HG03064 (cell line): ENCODE results near the gene INMT.
"Not testable (repeated sequence)": the region's sequence is repeated elsewhere in the genome, so short reads cannot be mapped to it uniquely, and the experiment has no call there.

ENCODE experiments used
- ATAC-seq: cut with Tn5 transposase; IDR thresholded peaks from one replicate; pipeline ENCODE4 v1.9.1; 2021; ENCODE audit warnings: low read depth; ENCODE audit not compliant: unreplicated experiment

INMT gene

DNA sequence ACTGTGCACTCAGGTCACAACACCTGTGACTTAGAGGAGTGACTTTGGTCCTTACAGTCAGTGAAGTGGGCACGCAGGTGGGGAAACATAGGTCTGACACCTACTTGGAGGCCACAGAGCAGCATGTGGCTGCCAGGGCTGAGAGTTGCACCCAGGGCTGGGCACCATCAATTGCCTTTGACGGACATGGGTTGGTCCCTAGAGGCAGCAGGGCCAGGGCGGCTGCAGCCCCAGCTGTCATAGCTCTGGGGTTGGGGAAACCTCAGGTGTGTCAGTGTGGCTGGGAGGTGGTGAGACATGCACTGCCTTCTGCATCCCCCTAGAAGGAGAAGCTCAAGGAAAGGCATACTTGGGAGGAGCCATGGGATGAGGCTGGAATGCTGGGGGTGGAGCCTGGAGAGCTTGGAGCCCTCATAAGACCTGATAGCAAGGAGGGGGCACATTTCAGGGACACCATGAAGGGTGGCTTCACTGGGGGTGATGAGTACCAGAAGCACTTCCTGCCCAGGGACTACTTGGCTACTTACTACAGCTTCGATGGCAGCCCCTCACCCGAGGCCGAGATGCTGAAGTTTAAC, at the start of gene INMT:
TSS of gene INMT (plus strand) at position 440 of the 578 bp plus-strand sequence. CDS start at position 456, 16 bp downstream.
- no peak for ATAC-seq

DNA sequence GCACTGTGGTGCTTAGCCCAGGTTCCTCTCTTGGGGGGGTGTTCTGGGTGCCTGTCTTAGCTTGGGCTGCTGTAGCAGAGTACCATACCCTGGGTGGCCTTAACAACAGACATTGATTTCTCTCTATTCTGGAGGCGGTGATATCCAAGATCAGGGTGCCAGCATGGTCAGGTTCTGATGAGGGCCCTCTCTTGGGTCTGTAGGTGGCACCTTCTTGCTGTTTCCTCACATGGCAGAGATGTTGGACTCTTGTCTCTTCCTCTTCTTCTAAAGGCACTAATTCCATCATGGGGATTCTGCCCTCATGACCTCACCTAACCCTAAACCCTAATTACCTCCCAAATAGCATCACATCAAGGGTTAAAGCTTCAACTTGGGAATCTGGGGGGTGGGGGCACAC, 49.7 kb upstream of the INMT start:
- no peak for ATAC-seq

DNA sequence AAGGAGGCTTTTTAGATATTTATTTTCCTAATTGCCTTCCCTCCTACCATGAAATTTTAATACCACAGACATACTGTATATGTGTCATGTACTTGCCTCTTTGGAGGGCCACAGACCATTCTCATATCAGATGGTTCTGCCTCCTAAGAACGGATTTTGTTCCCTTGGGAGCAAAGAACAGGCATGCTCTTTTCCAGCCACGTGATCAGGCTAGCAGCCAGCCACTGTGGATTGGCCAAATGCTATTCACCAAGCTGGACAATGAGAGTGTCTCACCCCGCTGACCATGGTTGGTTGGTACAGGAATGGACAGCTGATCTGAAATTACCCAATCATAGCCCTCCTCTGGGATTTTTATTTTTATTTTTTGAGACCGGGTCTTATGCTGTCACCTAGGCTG, 48.2 kb upstream of the INMT start:
- no peak for ATAC-seq

DNA sequence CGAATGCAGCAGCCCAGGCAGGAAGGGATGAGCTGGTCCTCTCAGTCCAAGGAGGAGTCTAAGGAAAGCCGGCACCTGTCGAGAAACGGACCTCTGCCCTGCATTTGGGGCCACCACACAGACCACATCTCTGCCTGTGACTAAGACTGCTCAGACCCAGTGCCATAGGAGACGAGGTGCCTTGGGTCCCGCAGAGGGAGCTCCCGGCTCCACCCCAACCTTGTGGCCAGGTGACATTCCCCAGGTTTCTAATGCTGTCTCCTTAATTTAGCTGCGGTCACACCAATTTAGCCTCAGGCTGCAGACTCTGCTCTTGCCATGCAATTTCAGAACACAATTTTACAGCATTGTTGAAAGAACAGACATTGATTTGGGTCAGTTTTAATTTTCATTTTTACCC, 46.9 kb upstream of the INMT start:
- no peak for ATAC-seq

DNA sequence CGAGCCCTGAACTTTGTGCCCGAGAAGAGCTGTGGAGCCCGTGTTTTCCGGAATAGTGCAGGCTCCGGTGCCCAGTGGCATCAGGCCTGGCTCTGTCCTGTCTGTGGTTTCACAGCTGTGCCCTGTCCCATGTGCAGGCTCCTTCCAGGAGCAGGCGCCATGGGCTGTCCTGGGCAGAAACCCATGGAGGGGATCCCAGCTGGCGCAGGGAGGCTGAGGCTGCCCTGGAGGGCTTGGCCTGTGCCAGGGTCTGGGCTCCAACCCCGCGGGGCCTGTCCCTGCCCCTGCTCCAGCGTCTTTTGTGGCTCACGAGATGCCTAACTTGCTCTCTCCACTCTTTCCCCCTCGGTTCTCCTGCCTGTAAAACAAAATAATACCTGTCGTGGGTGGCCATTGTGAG, 46.3 kb upstream of the INMT start:
- no peak for ATAC-seq

DNA sequence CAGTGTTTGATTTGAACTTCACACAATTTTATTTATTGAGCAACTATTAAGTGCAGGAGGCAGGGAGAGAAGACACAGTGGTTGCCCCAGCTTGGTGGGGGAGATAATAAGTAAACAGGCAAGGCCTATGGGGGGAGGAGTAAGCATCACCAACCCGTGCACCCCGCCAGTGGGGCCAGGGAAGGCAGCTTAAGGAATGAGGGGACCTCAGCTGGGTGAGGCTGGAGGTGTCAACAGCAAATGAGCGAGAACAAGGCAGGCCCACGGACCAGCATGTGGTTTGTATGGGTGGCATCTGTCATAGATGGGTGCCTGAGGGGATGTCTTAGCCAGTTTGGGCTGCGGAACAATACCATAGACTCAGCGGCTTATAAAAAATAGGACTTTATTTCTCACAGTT, 45.6 kb upstream of the INMT start:
- no peak for ATAC-seq

DNA sequence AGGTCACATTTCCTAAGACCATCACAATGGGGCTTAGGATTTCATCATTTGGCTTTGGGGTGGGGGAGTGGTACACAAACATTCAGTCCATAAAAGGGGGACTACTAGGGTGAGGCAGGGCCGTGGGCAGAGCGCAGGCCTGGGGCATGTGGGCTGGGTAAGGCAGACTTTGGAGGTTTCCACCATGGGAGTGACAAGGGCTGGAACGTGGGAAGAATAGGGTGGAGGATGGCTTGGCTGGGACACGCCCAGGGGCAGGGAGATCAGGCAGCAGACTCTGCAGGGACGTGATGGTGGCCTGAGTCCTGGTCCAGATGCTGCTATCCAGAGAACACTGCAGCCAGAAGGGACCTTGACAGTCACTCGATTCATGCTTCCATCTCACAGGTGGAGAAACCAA, 45.0 kb upstream of the INMT start:
- no peak for ATAC-seq

DNA sequence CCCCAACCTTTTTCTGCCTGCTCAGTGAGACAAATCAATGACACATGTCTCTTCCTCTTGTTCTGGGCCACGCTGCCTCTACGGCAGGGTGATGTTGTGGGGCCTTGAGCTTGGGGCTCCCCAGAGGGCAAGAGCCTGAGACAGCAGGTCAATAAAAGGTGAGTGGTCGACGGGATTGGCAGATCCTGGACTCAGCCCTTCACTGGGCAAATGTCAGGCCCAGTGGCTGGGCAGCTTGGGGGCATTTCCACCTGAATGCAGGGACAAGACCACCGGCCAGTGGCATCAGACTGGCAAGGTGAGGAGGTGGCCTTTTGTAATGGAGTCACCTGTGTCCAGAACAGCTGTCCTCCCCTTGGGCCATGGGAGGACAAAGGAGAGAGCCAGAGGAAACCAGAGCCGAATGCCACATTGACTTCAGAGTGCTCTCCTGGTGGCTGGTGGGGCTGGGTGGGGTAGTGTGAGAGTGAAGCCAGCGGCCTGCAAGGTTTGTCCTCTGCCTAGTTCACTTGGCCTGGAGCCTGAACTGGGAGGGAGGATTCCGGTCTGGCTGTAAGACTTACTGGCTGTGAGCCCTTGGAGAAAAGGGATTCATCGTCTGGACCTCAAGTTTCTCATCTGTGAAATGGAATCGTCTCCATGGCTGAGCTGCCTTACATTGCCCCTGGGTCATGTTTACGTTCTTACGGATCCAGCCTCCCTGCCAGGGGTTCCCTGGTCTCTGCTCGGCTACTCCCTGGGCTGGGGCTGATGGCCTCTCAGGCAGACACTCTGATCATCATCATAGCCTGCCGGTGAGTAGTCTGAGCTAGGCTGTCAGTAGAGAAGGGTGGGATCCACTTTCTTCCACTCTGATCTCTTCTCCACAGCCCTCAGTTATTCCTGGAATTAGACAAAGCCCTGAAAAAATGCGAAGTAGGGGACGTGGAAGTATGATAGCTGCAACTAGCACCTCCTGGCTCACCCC, 44.3 kb upstream of the INMT start:
- no peak for ATAC-seq

DNA sequence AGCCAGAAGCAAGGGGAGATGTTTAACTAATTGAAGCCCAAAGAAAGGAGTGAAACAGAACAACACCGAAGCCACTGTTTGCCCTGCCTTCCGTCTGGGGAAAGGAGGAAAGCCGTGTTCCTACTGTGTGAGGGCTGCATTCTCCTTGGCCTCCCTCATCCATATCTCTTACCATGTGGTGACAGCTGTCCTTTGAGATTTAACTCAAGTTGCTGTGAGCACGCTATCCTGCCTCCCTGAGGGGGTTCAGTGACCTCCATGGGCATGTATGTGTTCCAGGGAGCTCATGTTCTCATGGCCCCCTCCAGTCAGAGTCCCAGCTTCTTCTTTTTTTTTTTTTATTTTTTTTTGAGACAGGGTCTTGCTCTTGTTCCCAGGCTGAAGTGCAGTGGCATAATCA, 43.5 kb upstream of the INMT start:
- no peak for ATAC-seq

DNA sequence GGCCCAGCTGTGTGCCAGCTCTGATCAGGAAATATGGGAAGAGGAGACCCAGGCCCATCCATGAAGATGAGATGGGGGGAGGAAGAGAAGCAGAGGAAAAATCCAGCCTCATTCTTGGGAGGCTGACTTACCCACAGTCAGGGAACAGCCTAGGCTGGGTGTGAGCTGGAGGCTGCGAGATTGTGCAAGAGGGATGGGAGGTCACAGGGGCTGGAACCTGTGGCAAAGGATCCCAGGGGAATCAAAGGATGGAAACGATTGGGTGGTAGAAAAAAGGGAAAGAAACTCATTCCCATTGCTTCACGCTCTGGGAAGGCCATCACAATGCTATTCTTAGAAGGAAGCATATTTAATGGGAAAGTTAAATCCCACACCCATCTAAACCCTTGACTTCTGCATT, 43.0 kb upstream of the INMT start:
- no peak for ATAC-seq

DNA sequence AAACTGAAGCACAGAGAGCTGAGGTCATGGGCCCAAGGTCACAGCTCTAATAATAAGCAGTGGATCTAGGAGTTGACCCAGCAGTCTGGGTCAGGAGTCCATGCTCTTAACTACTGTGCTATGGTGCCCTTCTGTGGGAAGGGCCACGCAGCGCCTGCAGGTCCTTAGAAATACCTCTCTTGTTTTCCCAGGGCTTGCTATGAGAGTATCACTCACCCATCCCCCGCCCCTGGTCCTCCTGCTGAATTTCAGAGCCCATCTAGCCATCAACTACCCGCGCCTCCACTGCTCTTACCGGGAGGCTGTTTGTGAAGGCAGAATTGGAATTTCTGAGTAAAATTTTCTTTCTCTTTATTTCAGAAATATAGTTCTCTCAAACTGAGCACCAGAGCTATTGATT, 42.4 kb upstream of the INMT start:
- ATAC-seq, result no peak

DNA sequence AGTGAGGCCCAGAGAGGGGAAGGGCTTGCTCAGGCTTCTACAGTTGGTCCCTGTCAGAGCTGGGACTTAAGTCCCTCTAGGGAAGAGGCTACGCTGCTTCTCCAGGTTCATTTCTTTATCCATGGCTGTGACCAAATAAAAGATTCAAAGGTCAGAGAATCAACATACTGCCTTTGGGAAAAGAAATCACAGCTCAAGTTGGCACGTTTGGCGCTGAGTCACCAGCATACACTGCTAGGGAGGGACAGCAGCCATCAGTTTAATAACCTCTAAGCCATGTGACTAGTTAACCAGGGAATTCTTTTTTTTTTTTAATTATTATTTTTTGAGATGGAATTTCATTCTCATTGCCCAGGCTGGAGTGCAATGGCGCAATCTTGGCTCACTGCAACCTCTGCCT, 41.3 kb upstream of the INMT start:
- no peak for ATAC-seq

DNA sequence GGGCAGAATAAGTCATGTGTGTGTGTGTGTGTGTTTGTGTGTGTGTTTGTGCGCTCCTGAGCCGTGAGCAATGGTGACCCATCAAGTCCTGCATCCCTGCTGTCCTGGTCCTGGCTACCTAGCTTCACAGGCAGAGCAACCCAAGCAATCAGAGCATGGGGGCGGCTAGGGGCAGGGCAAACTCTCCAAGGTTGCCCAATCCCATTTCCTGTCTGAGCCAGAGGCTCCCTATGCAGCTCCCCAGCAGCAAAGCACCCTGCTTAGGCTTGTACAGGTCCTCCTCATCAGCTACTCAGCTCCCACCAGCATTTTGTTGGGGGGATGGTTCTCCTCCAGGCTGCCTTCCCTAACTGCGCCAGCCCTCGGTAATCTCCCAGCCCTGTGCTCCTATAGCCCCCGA, 38.5 kb upstream of the INMT start:
- no peak for ATAC-seq

DNA sequence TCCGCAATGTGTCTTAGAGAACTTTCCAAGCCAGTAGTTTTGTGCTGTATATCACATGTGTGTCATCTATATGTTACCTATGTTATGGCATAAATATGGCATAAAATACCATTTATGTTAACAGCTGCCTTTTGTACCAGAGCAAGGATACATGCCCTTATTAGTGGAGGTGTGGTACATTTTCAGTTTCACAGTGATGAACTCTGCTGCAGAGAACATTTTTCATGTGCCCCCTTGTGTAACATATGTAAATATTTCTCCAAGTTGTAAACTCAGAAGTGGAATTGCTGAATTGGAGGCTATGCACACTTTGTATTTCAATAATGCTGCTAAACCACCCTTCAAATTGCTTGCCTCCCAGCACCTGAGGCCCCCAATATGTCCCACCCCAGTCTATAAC, 37.8 kb upstream of the INMT start:
- no peak for ATAC-seq

DNA sequence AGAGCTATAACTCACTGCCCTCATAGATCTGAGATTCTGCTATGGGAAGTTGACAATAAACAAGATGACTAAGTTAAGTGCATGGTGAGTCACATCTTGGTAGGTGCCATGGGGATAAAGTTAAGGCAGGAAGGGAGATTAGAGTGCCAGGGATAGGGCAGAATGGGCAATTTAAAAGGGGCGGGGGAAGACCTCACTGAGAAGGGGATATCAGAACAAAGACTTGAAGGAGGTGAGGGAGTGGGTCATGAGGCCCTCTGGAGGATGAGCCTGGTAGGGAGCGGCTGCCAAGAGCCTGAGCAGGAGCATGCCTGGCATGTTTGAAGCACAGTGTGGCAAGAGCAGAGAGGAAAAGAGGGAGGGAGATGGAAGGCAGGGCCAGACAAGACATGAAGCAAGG, 34.8 kb upstream of the INMT start:
- ATAC-seq, result no peak

DNA sequence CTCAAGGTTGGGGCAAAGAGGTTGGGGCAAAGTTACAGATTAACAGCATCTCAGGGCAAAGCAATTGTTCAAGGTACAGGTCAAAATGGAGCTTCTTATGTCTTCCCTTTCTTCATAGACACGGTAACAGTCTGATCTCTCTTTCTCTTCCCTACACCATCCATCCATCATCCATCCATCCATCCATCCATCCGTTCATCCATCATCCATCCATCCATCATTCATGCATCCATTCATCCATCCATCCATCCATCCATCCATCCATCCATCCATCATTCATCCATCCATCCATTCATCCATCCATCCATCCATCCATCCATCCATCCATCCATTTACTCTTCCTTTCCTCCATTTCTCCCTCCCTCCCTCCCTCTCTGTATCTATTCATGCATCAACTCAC, 32.5 kb upstream of the INMT start:
- not testable (repeated sequence) for ATAC-seq

DNA sequence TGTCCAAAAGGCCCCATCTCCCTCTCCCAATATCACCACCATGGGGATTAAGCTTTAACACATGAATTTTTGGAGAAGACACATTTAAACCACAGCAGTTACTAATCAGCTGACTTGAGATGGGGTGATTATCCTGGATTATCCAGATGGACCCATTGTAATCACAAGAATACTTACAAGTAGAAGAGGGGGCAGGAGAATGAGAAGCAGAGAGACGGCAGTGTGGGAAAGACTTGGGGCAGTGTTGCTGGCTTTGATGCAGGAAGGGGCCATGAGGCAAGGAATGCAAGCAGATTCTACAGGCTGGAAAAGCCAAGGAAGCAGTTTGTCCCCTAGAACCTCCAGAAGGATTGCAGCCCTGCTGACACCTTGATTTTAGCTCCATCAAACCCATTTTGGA, 30.7 kb upstream of the INMT start:
- ATAC-seq, result no peak

DNA sequence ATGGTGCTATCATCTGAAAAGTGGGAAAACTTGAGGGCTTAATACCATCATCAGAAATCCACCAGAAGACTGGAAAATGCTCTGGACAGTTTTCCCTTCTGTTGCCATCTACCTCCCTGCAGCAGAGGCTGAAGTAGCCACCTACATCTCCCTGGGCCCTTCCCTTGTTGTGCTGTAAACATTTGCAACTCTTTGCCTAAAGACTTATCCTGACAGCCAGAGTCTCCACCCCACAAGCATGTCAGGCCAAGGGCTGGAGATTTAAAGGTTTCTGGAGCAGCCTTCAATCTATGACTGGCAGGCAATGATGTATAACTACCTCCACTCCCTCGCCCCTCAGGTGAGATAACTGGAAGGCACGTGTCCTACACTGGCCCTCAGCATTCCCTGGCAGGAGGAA, 29.7 kb upstream of the INMT start:
- no peak for ATAC-seq

DNA sequence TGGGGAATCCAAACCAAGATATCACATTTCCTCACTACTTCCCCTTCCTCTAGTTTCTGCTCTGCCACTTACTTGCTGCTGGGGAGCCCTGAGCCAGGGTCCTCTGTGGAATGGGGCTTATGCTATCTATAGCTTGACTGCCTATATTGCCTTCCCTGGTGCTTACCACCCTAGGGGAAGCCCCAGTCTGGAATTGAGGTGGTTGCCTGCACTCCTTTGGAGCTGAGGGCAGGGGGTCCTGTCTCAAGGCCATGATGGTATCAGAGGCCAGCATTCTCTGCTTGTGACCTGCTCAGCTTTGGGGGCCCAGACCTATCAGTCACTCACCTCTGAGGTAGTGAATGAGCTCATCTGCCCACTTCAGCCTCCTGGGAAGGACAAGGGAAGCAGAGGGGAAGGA, 29.3 kb upstream of the INMT start:
- ATAC-seq, result no peak

DNA sequence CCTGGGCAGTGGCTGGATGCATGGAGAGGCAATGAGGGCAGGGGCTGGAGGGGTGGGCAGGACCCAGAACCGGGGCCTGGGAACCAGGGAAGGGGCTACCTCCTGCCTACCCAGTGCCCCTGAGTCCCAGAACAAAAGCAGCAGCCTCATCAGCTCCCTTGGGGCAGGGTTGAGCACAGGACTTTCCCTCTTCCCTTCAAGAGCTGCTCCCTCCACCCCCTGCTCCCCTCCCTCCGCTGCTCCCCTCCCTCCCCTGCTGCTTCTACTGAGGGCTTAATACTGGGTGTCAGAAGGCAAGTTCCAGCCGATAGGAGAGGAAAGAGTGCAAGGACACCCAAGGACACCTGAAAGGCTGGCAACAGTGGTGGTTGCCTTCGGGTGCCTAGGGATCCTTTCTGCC, 28.2 kb upstream of the INMT start:
- ATAC-seq, result no peak

DNA sequence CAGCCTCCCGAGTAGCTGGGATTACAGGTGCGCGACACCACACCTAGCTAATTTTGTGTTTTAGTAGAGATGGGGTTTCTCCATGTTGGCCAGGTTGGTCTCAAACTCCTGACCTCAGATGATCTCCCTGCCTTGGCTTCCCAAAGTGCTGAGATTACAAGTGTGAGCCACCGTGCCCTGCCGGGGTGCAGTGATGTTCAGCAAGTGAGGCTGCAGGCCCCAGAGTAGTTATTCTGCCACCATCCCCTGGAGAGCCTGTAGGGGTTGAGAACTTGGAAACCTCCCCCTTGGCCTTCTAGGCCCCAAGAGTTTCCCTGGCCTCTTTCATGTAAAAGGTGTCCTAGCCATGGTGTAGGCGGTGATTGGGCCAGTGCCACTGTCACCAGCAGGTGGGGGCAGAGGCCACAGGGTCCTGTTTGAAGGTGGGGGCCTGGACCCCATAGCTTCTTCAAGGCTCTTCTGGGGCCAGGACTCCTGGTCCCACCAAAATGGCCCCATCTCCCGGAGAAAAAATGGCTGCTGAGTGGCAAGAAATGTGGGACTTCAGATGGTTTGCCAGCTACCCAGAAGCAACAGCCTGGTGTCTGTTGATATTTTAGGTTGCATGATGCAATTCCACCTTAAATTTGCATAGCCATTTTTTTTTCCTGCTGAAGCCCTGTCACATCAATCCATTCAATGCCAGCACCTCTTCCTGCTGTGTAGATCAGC, 25.5 kb upstream of the INMT start:
- no peak for ATAC-seq
